Erythroblast (primary cell): ENCODE measurements around the gene RPS6KA2.

Source experiments
- GATA1 ChIP-seq: IDR thresholded peaks from 2 replicates; pipeline ENCODE4 v1.6.1; 2011; ENCODE audit warnings: low read depth, mild to moderate bottlenecking, control low read depth, low read length, moderate library complexity
- POLR2A ChIP-seq: IDR thresholded peaks from 2 replicates; pipeline ENCODE4 v1.6.1; 2011; ENCODE audit warnings: mild to moderate bottlenecking, low read length

DNA sequence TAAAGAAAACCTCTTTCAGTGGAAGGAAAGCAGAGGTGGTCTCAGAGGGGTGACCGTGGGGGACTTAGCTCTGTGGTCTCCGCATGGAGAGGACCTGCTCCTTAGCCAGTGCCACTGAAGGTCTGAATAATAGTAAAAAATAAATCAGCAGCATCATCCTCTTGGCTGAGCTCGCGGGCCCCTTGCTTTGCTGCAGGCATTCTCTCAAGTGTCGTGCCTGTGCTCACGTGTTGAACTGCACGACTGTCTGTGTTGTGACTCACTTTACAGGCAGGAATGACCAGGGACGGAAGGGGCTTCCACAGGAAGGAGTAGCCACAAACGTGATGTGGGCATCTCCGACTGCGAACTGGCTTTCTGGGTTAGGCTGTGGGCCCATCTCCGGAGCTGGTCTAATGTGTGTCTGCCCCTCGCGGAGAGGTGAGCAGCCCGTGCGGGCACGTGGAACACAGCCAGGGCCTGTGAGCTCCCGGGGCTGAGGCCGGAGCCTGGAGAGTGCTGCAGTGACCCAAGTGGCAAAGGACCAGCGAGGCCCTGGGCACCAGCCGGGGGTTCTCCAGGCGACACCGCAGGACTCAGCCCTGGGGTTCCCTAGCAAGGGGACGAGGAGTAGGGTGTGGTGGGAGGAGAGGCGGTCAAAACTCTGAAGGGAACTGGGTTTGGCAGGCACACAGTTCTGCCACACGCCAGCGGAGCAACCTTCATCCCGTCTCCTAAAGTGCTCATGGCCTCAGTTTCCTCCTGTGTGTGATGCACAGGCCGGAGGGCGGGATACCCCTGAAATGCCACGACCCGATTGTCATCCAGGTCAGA is 129.8 kb downstream of the RPS6KA2 start:
- TF ChIP-seq POLR2A (no peak), GATA1 (no peak)
